ENCODE measurements around the gene CCNY.

CCNY gene

GRCh38 chr10:35458500-35459448 lies 122.5 kb downstream of the CCNY start:
- DNase-seq, result no peak

GRCh38 chr10:35459449-35459847 lies 123.1 kb downstream of the CCNY start:
- DNase-seq, result no peak

GRCh38 chr10:35460852-35461460 lies 124.6 kb downstream of the CCNY start:
- DNase-seq, result peak; percentile 49

GRCh38 chr10:35462491-35462934 lies 126.2 kb downstream of the CCNY start:
- DNase-seq, result no peak

GRCh38 chr10:35463105-35463867 lies 127.0 kb downstream of the CCNY start:
- no peak for DNase-seq

GRCh38 chr10:35463878-35464277 lies 127.6 kb downstream of the CCNY start:
- no peak for DNase-seq

GRCh38 chr10:35464825-35465456 lies 128.6 kb downstream of the CCNY start:
- peak; percentile 29 for DNase-seq

- DNase-seq, result no peak
Measured at GRCh38 chr10:35465673-35466072, 129.4 kb downstream of the CCNY start.

- DNase-seq, result no peak
Measured at GRCh38 chr10:35466170-35466569, 129.9 kb downstream of the CCNY start.

- DNase-seq, result no peak
Measured at GRCh38 chr10:35466661-35467060, 130.4 kb downstream of the CCNY start.

GRCh38 chr10:35467186-35467585 lies 130.9 kb downstream of the CCNY start:
- DNase-seq, result no peak

GRCh38 chr10:35470248-35470924 lies 134.1 kb downstream of the CCNY start:
- DNase-seq, result no peak

- no peak for DNase-seq
Measured at GRCh38 chr10:35470925-35471315, 134.6 kb downstream of the CCNY start.

GRCh38 chr10:35471435-35471834 lies 135.1 kb downstream of the CCNY start:
- DNase-seq, result no peak

- no peak for DNase-seq
Measured at GRCh38 chr10:35480142-35480541, 143.8 kb downstream of the CCNY start.

- no peak for DNase-seq
Measured at GRCh38 chr10:35481413-35481812, 145.1 kb downstream of the CCNY start.

GRCh38 chr10:35486297-35486990 lies 150.1 kb downstream of the CCNY start:
- no peak for DNase-seq

GRCh38 chr10:35487336-35488034 lies 151.2 kb downstream of the CCNY start:
- peak; percentile 6 for DNase-seq

GRCh38 chr10:35488228-35488627 lies 151.9 kb downstream of the CCNY start:
- no peak for DNase-seq

- DNase-seq, result no peak
Measured at GRCh38 chr10:35492386-35493195, 156.3 kb downstream of the CCNY start.

Data from fibroblast of skin of right biceps (primary cell).